Measurements from ENCODE around the gene VIT. TPM values are rescaled to one million over a fixed set of nuclear protein-coding genes. Genes with fewer than 3 reads are reported as not detected.

The VIT gene
- total RNA-seq, 4 donors from 2014 or later: 17.0 to 32.3 (median 28.7) TPM

DNA sequence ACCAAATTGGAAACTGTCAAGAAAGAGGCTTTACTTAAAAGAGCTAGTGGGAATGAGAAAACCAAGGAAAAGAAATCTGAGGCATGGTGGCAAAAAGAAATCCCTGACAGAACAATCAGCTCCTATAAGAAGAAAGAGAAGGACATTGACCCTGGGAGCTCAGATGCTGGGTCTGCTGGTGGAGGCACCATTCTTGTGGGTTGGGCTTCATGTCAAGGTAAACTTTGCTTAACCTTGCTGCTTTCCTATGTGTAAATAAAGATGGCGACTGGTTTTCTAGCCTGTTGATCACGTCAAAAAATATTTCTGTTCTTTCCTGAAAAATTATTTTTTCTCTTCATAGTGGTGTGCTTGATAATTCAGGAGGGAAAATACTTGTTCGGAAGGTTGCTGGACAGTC is 58.1 kb downstream of the VIT start:
- Histone ChIP-seq H3K36me3 (no peaks in the 10 kb centered on the region), H3K27ac (replicated peaks in 1 of 4) (no peak overlapping the region), H3K9me3 (no peaks in the 10 kb centered on the region), H3K4me1 (no peaks in the 10 kb centered on the region), H3K4me3 (no peak overlapping the region), H3K27me3 (peaks cover 0 to 15% (median 0%) of the 10 kb centered on the region in 4 donors)
- no peak for TF ChIP-seq POLR2AphosphoS5 (IDR thresholded peaks at IDR 0.05)
- TF ChIP-seq, protein P1, sequence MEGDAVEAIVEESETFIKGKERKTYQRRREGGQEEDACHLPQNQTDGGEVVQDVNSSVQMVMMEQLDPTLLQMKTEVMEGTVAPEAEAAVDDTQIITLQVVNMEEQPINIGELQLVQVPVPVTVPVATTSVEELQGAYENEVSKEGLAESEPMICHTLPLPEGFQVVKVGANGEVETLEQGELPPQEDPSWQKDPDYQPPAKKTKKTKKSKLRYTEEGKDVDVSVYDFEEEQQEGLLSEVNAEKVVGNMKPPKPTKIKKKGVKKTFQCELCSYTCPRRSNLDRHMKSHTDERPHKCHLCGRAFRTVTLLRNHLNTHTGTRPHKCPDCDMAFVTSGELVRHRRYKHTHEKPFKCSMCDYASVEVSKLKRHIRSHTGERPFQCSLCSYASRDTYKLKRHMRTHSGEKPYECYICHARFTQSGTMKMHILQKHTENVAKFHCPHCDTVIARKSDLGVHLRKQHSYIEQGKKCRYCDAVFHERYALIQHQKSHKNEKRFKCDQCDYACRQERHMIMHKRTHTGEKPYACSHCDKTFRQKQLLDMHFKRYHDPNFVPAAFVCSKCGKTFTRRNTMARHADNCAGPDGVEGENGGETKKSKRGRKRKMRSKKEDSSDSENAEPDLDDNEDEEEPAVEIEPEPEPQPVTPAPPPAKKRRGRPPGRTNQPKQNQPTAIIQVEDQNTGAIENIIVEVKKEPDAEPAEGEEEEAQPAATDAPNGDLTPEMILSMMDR (IDR thresholded peaks at IDR 0.05): no peak
- no peak for TF ChIP-seq EP300 (IDR thresholded peaks at IDR 0.05)
- TF ChIP-seq POLR2A (IDR thresholded peaks at IDR 0.05; ENCODE audit: low read depth): no peak
- 95% methylated on average over 3 of the region's 3 CpGs for WGBS
- no peak for DNase-seq (ENCODE audit: extremely low spot score)
- intact Hi-C loops (cut with DNase I): no loop called here

DNA sequence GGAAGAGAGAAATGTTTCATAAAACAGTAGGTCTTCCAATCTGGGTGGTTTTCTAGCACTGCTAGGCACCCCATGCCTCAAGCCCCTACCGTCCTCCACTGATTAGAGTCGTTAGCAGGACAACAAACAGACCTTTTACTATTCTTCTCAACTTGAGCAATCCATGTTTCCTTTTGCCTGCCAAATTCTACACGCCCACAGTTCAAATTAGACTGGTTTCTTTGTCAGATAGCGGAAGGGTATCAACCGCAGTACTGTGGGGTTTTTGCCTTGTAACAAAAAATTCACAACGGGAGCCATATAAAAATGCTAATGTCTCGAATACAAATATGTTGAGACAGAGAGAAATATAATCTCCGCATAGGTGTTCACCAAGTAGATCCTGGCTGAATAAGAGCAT is 59.9 kb downstream of the VIT start:
- H3K4me3 ChIP-seq: no peak overlapping the region
- no peaks in the 10 kb centered on the region for H3K9me3 ChIP-seq
- 85% methylated on average over 8 of the region's 8 CpGs for WGBS
- no peak overlapping the region for H3K27ac ChIP-seq (replicated peaks in 1 of 4)
- no peaks in the 10 kb centered on the region for H3K36me3 ChIP-seq
- TF ChIP-seq EP300 (IDR thresholded peaks at IDR 0.05) (no peak), POLR2AphosphoS5 (IDR thresholded peaks at IDR 0.05) (no peak), POLR2A (IDR thresholded peaks at IDR 0.05; ENCODE audit: low read depth) (no peak)
- TF ChIP-seq, protein P1 (IDR thresholded peaks at IDR 0.05): no peak
- intact Hi-C loops (cut with DNase I): no loop called here
- H3K4me1 ChIP-seq: no peaks in the 10 kb centered on the region
- no peak for DNase-seq (ENCODE audit: extremely low spot score)
- no peaks in the 10 kb centered on the region for H3K27me3 ChIP-seq

DNA sequence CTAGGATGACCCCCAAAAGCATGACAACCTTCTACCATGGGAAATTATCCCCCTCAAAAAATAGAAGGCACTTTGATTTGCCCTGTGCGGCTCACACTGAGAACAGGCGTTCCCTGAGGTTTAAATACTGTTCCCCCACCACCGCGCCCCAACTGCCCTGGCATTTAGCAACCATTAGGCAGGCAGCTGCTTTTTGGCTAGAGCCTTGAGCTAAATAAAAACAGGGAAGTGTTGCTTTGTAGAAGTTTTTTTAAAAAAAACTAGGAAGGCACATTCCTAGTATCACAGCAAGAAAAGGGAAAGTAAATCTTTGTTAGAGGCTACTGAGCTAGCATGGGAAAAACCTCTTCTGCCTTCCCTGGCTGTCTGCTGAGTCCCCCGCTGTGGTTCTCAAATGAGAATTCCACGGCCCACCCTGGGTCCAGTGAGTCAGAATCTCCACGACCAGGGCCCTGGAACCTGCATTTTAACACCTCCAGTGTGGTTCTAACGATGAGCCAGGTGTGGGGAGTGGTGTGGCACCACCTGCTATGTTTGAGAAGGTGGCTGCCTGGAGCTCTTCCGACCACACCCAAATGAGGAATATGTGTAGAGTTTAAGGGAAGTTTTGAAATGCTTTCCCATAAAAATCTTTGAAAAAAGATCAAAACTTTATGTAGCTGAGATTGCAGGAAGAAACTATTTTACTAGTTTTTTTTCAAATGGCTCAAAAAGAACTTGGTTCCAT is 66.4 kb downstream of the VIT start:
- Histone ChIP-seq H3K27me3 (no peaks in the 10 kb centered on the region), H3K27ac (replicated peaks in 1 of 4) (no peak overlapping the region), H3K4me1 (no peaks in the 10 kb centered on the region), H3K36me3 (no peaks in the 10 kb centered on the region), H3K4me3 (no peak overlapping the region), H3K9me3 (no peaks in the 10 kb centered on the region)
- WGBS: 81% methylated on average over 9 of the region's 9 CpGs
- TF ChIP-seq POLR2A (IDR thresholded peaks at IDR 0.05; ENCODE audit: low read depth) (no peak), EP300 (IDR thresholded peaks at IDR 0.05) (no peak), POLR2AphosphoS5 (IDR thresholded peaks at IDR 0.05) (no peak)
- TF ChIP-seq, protein P1 (IDR thresholded peaks at IDR 0.05): no peak
- DNase-seq (ENCODE audit: extremely low spot score): no peak
- intact Hi-C loops (cut with DNase I): no loop called here

DNA sequence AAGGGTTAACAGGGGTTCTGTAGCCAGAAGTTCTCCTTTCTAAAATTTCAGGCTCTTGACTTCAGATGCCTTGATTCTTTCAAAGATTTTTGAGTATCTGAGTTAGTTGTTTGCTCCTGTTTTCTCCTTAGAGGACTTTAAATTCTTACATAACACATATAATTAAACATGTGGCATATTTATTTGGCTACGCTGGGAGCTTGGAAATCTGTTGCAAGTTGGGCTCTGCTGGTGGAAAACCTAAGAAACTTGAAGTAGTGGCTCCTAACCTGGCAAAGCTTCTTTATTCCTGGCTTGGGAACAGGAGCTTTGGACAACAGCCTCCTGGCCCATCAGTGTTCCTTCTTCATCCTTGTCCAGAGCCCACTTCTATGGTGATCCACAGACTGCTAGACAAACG is 72.6 kb downstream of the VIT start:
- WGBS: 80% methylated on average over 2 of the region's 2 CpGs
- H3K36me3 ChIP-seq: no peaks in the 10 kb centered on the region
- H3K27ac ChIP-seq (replicated peaks in 1 of 4): no peak overlapping the region
- no peaks in the 10 kb centered on the region for H3K4me1 ChIP-seq
- H3K4me3 ChIP-seq: no peak overlapping the region
- H3K27me3 ChIP-seq: no peaks in the 10 kb centered on the region
- H3K9me3 ChIP-seq: no peaks in the 10 kb centered on the region
- TF ChIP-seq, protein P1 (IDR thresholded peaks at IDR 0.05): no peak
- TF ChIP-seq POLR2A (IDR thresholded peaks at IDR 0.05; ENCODE audit: low read depth): no peak
- TF ChIP-seq EP300 (IDR thresholded peaks at IDR 0.05): no peak
- TF ChIP-seq POLR2AphosphoS5 (IDR thresholded peaks at IDR 0.05): no peak
- intact Hi-C loops (cut with DNase I): no loop called here
- DNase-seq (ENCODE audit: extremely low spot score): no peak

All from esophagus muscularis mucosa (tissue), 4 donors.